ENCODE data around the gene MEMO1.

Gene MEMO1

GRCh38 chr2:31998731-31999383, 12.0 kb downstream of the MEMO1 start:
- Histone ChIP-seq H3F3A (ENCODE audit: control insufficient read depth, insufficient read depth) (0 out of 2 replicates have a peak, but pooled peaks cover 5% of the 10 kb centered on the region), H3K9me2 (replicated peaks; ENCODE audit: control insufficient read depth, low read length) (no peaks in the 10 kb centered on the region), H4K20me1 (ENCODE audit: control insufficient read depth, insufficient read depth, low read depth, low read length) (peaks cover 25% of the 10 kb centered on the region; the same call in 1 of the 2 replicates), H3K27me3 (ENCODE audit: control insufficient read depth, low read length) (no peaks in the 10 kb centered on the region), H3K4me3 (ENCODE audit: low read length) (no peak overlapping the region), H3K4me2 (ENCODE audit: low read length) (0 out of 2 replicates have a peak overlapping the region, but pooled peaks have one; percentile 9), H3K79me2 (ENCODE audit: control insufficient read depth, low read length) (peaks cover 97% of the 10 kb centered on the region), H3K27ac (ENCODE audit: low read depth, low read length) (no peak overlapping the region), H3K9me3 (ENCODE audit: control insufficient read depth, insufficient read depth, low read length) (no peaks in the 10 kb centered on the region), H3K4me1 (ENCODE audit: control insufficient read depth, low read length) (peaks cover 32% of the 10 kb centered on the region), H3K36me3 (ENCODE audit: control insufficient read depth, low read length) (no peaks in the 10 kb centered on the region; the same call in 1 of the 2 replicates)
- TF ChIP-seq CTCF (IDR thresholded peaks at IDR 0.05; ENCODE audit: low read depth, low read length, poor library complexity, severe bottlenecking) = no peak
- no peak for TF ChIP-seq EZH2phosphoT487 (IDR thresholded peaks at IDR 0.05; ENCODE audit: borderline replicate concordance, low read length)

- Histone ChIP-seq H4K20me1 (ENCODE audit: control insufficient read depth, insufficient read depth, low read depth, low read length) (peaks cover 19% of the 10 kb centered on the region; the same call in 1 of the 2 replicates), H3K36me3 (ENCODE audit: control insufficient read depth, low read length) (no peaks in the 10 kb centered on the region; the same call in 1 of the 2 replicates), H3K4me1 (ENCODE audit: control insufficient read depth, low read length) (peaks cover 32% of the 10 kb centered on the region), H3F3A (ENCODE audit: control insufficient read depth, insufficient read depth) (0 out of 2 replicates have a peak, but pooled peaks cover 5% of the 10 kb centered on the region), H3K4me2 (ENCODE audit: low read length) (no peak overlapping the region), H3K27me3 (ENCODE audit: control insufficient read depth, low read length) (no peaks in the 10 kb centered on the region), H3K4me3 (ENCODE audit: low read length) (no peak overlapping the region), H3K9me3 (ENCODE audit: control insufficient read depth, insufficient read depth, low read length) (no peaks in the 10 kb centered on the region), H3K79me2 (ENCODE audit: control insufficient read depth, low read length) (peaks cover 97% of the 10 kb centered on the region), H3K9me2 (replicated peaks; ENCODE audit: control insufficient read depth, low read length) (no peaks in the 10 kb centered on the region), H3K27ac (ENCODE audit: low read depth, low read length) (no peak overlapping the region)
- TF ChIP-seq CTCF (IDR thresholded peaks at IDR 0.05; ENCODE audit: low read depth, low read length, poor library complexity, severe bottlenecking) (no peak), EZH2phosphoT487 (IDR thresholded peaks at IDR 0.05; ENCODE audit: borderline replicate concordance, low read length) (no peak)
These were observed 13.2 kb downstream of the MEMO1 start for GRCh38 chr2:31997653-31998052.

GRCh38 chr2:31996571-31997150, 14.1 kb downstream of the MEMO1 start:
- Histone ChIP-seq H3K4me2 (ENCODE audit: low read length) (no peak overlapping the region), H3K36me3 (ENCODE audit: control insufficient read depth, low read length) (no peaks in the 10 kb centered on the region; the same call in 1 of the 2 replicates), H3K4me3 (ENCODE audit: low read length) (no peak overlapping the region), H3F3A (ENCODE audit: control insufficient read depth, insufficient read depth) (0 out of 2 replicates have a peak, but pooled peaks cover 7% of the 10 kb centered on the region), H3K27ac (ENCODE audit: low read depth, low read length) (no peak overlapping the region), H3K79me2 (ENCODE audit: control insufficient read depth, low read length) (peaks cover 100% of the 10 kb centered on the region), H3K4me1 (ENCODE audit: control insufficient read depth, low read length) (peaks cover 32% of the 10 kb centered on the region), H3K9me3 (ENCODE audit: control insufficient read depth, insufficient read depth, low read length) (no peaks in the 10 kb centered on the region), H3K27me3 (ENCODE audit: control insufficient read depth, low read length) (no peaks in the 10 kb centered on the region), H3K9me2 (replicated peaks; ENCODE audit: control insufficient read depth, low read length) (no peaks in the 10 kb centered on the region), H4K20me1 (ENCODE audit: control insufficient read depth, insufficient read depth, low read depth, low read length) (peaks cover 19% of the 10 kb centered on the region; the same call in 1 of the 2 replicates)
- TF ChIP-seq EZH2phosphoT487 (IDR thresholded peaks at IDR 0.05; ENCODE audit: borderline replicate concordance, low read length) = no peak
- TF ChIP-seq CTCF (IDR thresholded peaks at IDR 0.05; ENCODE audit: low read depth, low read length, poor library complexity, severe bottlenecking) = no peak
